Heart left ventricle (tissue), 13 donors: ENCODE results near the gene CNTNAP3B.
"Not testable (repeated sequence)": the region's sequence is repeated elsewhere in the genome, so short reads cannot be mapped to it uniquely, and the experiment has no call there.

Experiments used
- CTCF ChIP-seq, 12 donors: fragments of 200-600 bp; sonication (generic) in 4 of 12; IDR thresholded peaks; one replicate each; pipeline versions ENCODE4 v1.5.0 to v1.8.0; 2018 to 2022; ENCODE audit warnings: antibody characterized with exemption in 12 of 12, mild to moderate bottlenecking in 5 of 12
- POLR2A ChIP-seq, 2 donors: fragments of 450-650 bp; IDR thresholded peaks; one replicate each; pipeline ENCODE4 v1.6.1; 2017; ENCODE audit warnings: antibody characterized with exemption in 2 of 2, mild to moderate bottlenecking in 2 of 2, moderate library complexity in 2 of 2
- donor health status: ischemic (EF 13 %, LVEDD 7.1; RV severe dilation, severe dysfunction).
- donor health status: DM: no; HTN: yes; CAD: no.
- donor health status: DM: no; HTN: no; CAD: no.
- donor health status: ischemic (EF 25% LVEDD 6.9; RV normal size, moderate dysfunction).
- donor health status: ischemic (EF 25% LVEDD 5.7; RV mildly dilated, moderate dysfunction).
- donor health status: ischemic (EF 35%, LVEDD 5.7; RV mildly dilated, moderate dysfunction).
- donor health status: nonischemic (EF 11% LVEDD 7.7; RV severe dilation, severe dysfunction).
- donor health status: DM: yes; HTN: yes; CAD: no.
- donor health status: PGD.
- donor health status: ischemic (EF 29% LVEDD 5.4; RV normal size, mild dysfunction).
- donor health status: nonischemic (EF 23%, LVEDD 6.1; RV moderate dilation, normal function).

DNA sequence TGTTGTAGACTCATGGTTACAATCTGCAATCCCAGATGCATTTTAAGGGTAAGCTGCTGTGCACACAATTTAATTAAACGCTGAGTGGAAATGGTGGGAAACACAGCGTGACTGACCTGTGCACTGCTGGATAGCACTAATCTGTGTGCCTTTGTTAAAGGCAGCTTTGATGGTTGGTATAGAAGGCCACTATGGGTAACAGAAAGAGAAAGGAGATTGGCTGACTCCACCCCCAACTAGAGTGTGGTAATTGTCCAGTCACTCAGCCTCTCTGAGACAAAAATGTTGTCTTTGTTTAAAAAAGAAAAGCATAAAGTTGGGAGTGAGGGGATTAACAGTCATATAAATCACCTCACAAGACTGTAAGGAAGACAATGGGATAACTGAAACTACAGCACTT is 48.9 kb downstream of the CNTNAP3B start:
- TF ChIP-seq CTCF, POLR2A (IDR thresholded peaks at IDR 0.05): not testable (repeated sequence)
